NCI-H2227 (cell line): Measurements from ENCODE around the gene P2RY8.
"Not testable (repeated sequence)": the region's sequence is repeated elsewhere in the genome, so short reads cannot be mapped to it uniquely, and the experiment has no call there.

Experiments
- DNase-seq: peaks from one replicate; lab custom pipeline; 2025; ENCODE audit not compliant: unreplicated experiment; lab: John Stamatoyannopoulos, UW

P2RY8 gene

GRCh38 chrX:1465286-1466231 is 71.4 kb downstream of the P2RY8 start:
- no peak for DNase-seq

GRCh38 chrX:1464971-1465285 is 72.1 kb downstream of the P2RY8 start:
- no peak for DNase-seq

GRCh38 chrX:1464041-1464970 is 72.7 kb downstream of the P2RY8 start:
- DNase-seq: no peak

- no peak for DNase-seq
Observed at GRCh38 chrX:1463581-1463980, 73.4 kb downstream of the P2RY8 start.

- no peak for DNase-seq
Observed at GRCh38 chrX:1462596-1463251, 74.3 kb downstream of the P2RY8 start.

GRCh38 chrX:1462110-1462509 is 74.9 kb downstream of the P2RY8 start:
- DNase-seq: no peak

GRCh38 chrX:1455948-1456280 is 81.1 kb downstream of the P2RY8 start:
- DNase-seq: no peak

GRCh38 chrX:1453951-1454785 is 82.8 kb downstream of the P2RY8 start:
- no peak for DNase-seq

- DNase-seq: no peak
Observed at GRCh38 chrX:1453395-1453783, 83.6 kb downstream of the P2RY8 start.

GRCh38 chrX:1452516-1453394 is 84.2 kb downstream of the P2RY8 start, which contains the start of gene ASMTL:
ASMTL (minus strand) TSS chrX:1452909; CDS start chrX:1452840, 69 bp downstream.
- no peak for DNase-seq

- DNase-seq: no peak
Observed at GRCh38 chrX:1451661-1452515, 85.1 kb downstream of the P2RY8 start.

- no peak for DNase-seq
Observed at GRCh38 chrX:1451251-1451660, 85.7 kb downstream of the P2RY8 start.

- no peak for DNase-seq
Observed at GRCh38 chrX:1450361-1451161, 86.4 kb downstream of the P2RY8 start.

- no peak for DNase-seq
Observed at GRCh38 chrX:1449823-1450149, 87.2 kb downstream of the P2RY8 start.

GRCh38 chrX:1449036-1449822 is 87.8 kb downstream of the P2RY8 start:
- no peak for DNase-seq

- DNase-seq: not testable (repeated sequence)
Observed at GRCh38 chrX:1448573-1449001, 88.4 kb downstream of the P2RY8 start.

GRCh38 chrX:1447969-1448572 is 88.9 kb downstream of the P2RY8 start:
- not testable (repeated sequence) for DNase-seq
